Spleen (tissue), 11 donors: ENCODE data around the gene CADM2. TPM values are rescaled to one million over a fixed set of nuclear protein-coding genes. Genes with fewer than 3 reads are reported as not detected.
"Not testable (repeated sequence)": the region's sequence is repeated elsewhere in the genome, so short reads cannot be mapped to it uniquely, and the experiment has no call there.

ENCODE experiments used
- DNase-seq: peaks from one replicate; pipeline ENCODE4 v3.0.0-alpha.2; 2020
- H3K27ac ChIP-seq, 8 donors: fragments of 200-600 bp; sonication (generic) in 7 of 8; 1 replicate in 4 of 8; 2 replicates in 4 of 8; pipeline versions ENCODE4 v1.5.0 to v1.8.0; 2016 to 2021; ENCODE audit warnings: inconsistent platforms in 4 of 8, mild to moderate bottlenecking in 4 of 8, moderate library complexity in 1 of 8
- H3K27me3 ChIP-seq, 7 donors: fragments of 200-600 bp; sonication (generic) in 6 of 7; replicated peaks in 1 of 7; 1 replicate in 4 of 7; 2 replicates in 3 of 7; pipeline versions ENCODE4 v1.5.0 to v1.8.0; 2016 to 2021; ENCODE audit warnings: inconsistent platforms in 3 of 7, mild to moderate bottlenecking in 1 of 7
- H3K36me3 ChIP-seq, 6 donors: fragments of 200-600 bp; sonication (generic) in 5 of 6; 1 replicate in 4 of 6; 2 replicates in 2 of 6; pipeline versions ENCODE4 v1.5.0 to v1.8.0; 2016 to 2021; ENCODE audit warnings: inconsistent platforms in 2 of 6
- H3K4me1 ChIP-seq, 6 donors: fragments of 200-600 bp; sonication (generic) in 5 of 6; 1 replicate in 3 of 6; 2 replicates in 3 of 6; pipeline versions ENCODE4 v1.5.0 to v1.8.0; 2016 to 2021; ENCODE audit warnings: inconsistent platforms in 3 of 6
- H3K4me3 ChIP-seq, 8 donors: fragments of 200-600 bp; sonication (generic) in 7 of 8; 1 replicate in 4 of 8; 2 replicates in 4 of 8; pipeline versions ENCODE4 v1.5.0 to v1.8.0; 2016 to 2021; ENCODE audit warnings: inconsistent platforms in 4 of 8, mild to moderate bottlenecking in 4 of 8, moderate library complexity in 2 of 8
- H3K9me3 ChIP-seq, 8 donors: fragments of 200-600 bp; sonication (generic) in 7 of 8; 1 replicate in 4 of 8; 2 replicates in 4 of 8; pipeline versions ENCODE4 v1.5.0 to v1.8.0; 2016 to 2021; ENCODE audit warnings: inconsistent platforms in 4 of 8
- CTCF ChIP-seq, 11 experiments: fragments of 200-600 bp in 7 of 11; fragments of 450-650 bp in 4 of 11; sonication (generic) in 4 of 11; IDR thresholded peaks in 8 of 11; conservative IDR thresholded peaks in 3 of 11; 1 replicate in 7 of 11; 2 replicates in 4 of 11; pipeline versions ENCODE4 v1.4.0 to v1.8.0; 2016 to 2021; ENCODE audit warnings: antibody characterized with exemption in 11 of 11, inconsistent platforms in 4 of 11, mild to moderate bottlenecking in 1 of 11
- POLR2A ChIP-seq, 3 donors: fragments of 450-650 bp; IDR thresholded peaks; one replicate each; pipeline ENCODE4 v1.5.1; 2017; ENCODE audit warnings: antibody characterized with exemption in 3 of 3, mild to moderate bottlenecking in 1 of 3
- POLR2AphosphoS5 ChIP-seq, 3 donors: sonication (generic); formaldehyde crosslinking; IDR thresholded peaks; one replicate each; pipeline ENCODE4 v1.5.1; 2017; ENCODE audit warnings: antibody characterized with exemption in 3 of 3
- WGBS, 5 donors: extraction: QIAGEN DNeasy Blood & Tissue Kit in 3 of 5; methylation state at CpG; one replicate each; pipeline versions ENCODE4 v1.1.5 to v1.1.7; 2013 to 2018; 5-methylcytosine and 5-hydroxymethylcytosine counted together
- intact Hi-C: fragments of 100-400 bp; cut with DNase I; formaldehyde crosslinking; loops from one replicate; pipeline ENCODE4 v1.15.0; 2023; ENCODE audit warnings: low total_unique reads
- polyA plus RNA-seq, 3 donors: library from polyadenylated mRNA; stranded (reverse); fragments of 200-250 nt; gene quantifications; one replicate each; pipeline ENCODE4 v1.2.1, GENCODE V29; 2013
- total RNA-seq, 7 donors: library from RNA; depleted of rRNA in 3 of 7; stranded (reverse); fragments of >200 nt in 3 of 7; fragmentation: NEBNext Ultra II Directional in 4 of 7; extraction: Animal tissue kit (Norgen Biotek cat#: 25700) in 4 of 7; gene quantifications; one replicate each; pipeline versions ENCODE4 v1.1.0 to v1.2.1, GENCODE V29; 2016 to 2021
- donor health status: healthy with polysubstance abuse.
- donor health status: DM: no; HTN: no; CAD: no; lungs with moderate emphysema.
- donor health status: DM: no; HTN: no; CAD: no.
- donor health status: Bipolar disorder and iron deficiency.
- donor health status: healthy.
- donor health status: DM: no; HTN: no; CAD: no.
- donor health status: DM: yes; HTN: yes; CAD: no.

Gene CADM2
- total and polyA plus RNA-seq, 10 donors = 0.03 to 4.0 (median 1.0) TPM; not detected in 1

- no peak for DNase-seq
- no peaks in the 10 kb centered on the region for H3K4me1 ChIP-seq
- no peak overlapping the region for H3K27ac ChIP-seq
- 14 to 50% (median 29%) methylated on average over 1 of the region's 1 CpG for WGBS, 5 donors
- TF ChIP-seq POLR2A (IDR thresholded peaks at IDR 0.05) (no peak), CTCF (IDR thresholded peaks at IDR 0.05 in 8 of 11, conservative IDR thresholded peaks at IDR 0.05 in 3 of 11) (no peak), POLR2AphosphoS5 (IDR thresholded peaks at IDR 0.05) (no peak)
- intact Hi-C loops = no loop called here
- H3K27me3 ChIP-seq = no peaks in the 10 kb centered on the region
- peaks cover 0 to 23% (median 2%) of the 10 kb centered on the region in 8 donors for H3K9me3 ChIP-seq
- H3K36me3 ChIP-seq = no peaks in the 10 kb centered on the region
- H3K4me3 ChIP-seq = no peak overlapping the region
Measured at GRCh38 chr3:85102781-85103180, 144.0 kb downstream of the CADM2 start.

DNA sequence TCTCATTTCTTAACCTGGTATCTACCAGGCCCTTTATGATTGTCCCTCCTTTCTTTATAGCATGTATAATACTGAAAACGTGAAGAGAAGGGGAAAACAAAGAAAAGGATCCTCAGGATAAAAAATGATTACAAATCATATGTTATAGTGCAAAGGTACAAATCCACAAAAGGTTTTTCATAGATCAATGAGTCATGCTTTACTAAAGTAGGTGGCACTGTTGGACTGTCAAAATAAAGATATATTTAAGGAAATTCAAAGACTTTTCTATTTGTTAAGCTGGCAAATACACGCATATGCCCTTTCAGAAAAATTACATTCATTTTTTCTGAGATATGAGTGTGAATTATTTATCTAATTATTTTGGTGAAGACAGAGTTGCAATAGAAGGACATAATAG lies 151.6 kb downstream of the CADM2 start:
- DNase-seq = no peak
- Histone ChIP-seq H3K9me3 (peaks cover 0 to 8% (median 0%) of the 10 kb centered on the region in 8 donors), H3K4me3 (no peak overlapping the region), H3K27me3 (no peaks in the 10 kb centered on the region), H3K4me1 (no peaks in the 10 kb centered on the region), H3K27ac (no peak overlapping the region), H3K36me3 (no peaks in the 10 kb centered on the region)
- no peak for TF ChIP-seq POLR2AphosphoS5 (IDR thresholded peaks at IDR 0.05)
- TF ChIP-seq POLR2A (IDR thresholded peaks at IDR 0.05) = no peak
- TF ChIP-seq CTCF (IDR thresholded peaks at IDR 0.05 in 8 of 11, conservative IDR thresholded peaks at IDR 0.05 in 3 of 11) = no peak
- 58 to 78% (median 63%) methylated on average over 2 of the region's 2 CpGs for WGBS, 5 donors
- intact Hi-C loops = no loop called here

DNA sequence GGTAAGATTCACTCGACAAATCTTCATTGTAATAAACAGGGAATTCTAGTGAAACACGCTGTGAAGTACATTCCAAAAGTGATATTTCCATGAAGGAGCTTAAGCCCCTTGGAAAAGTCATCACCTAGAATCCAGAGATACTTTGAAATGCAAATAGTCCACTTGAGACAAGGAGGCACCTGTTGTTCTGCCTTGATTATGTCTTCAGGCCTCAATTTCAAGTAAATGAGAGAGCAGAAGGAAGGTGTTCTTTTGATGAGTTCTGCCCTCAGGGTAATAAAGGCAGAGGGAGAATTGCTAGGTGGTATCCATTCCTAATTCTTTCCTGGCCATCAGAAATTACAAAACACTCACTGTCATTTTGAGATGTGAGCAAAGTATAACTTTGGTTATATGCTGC lies 162.1 kb downstream of the CADM2 start:
- H3K27ac ChIP-seq = no peak overlapping the region
- H3K27me3 ChIP-seq = no peaks in the 10 kb centered on the region
- H3K9me3 ChIP-seq = peaks cover 0 to 16% (median 11%) of the 10 kb centered on the region in 8 donors
- DNase-seq = no peak
- intact Hi-C loops = no loop called here
- no peak overlapping the region for H3K4me3 ChIP-seq
- H3K4me1 ChIP-seq = no peaks in the 10 kb centered on the region
- 77 to 83% (median 81%) methylated on average over 2 of the region's 2 CpGs for WGBS, 5 donors
- no peak for TF ChIP-seq CTCF (IDR thresholded peaks at IDR 0.05 in 8 of 11, conservative IDR thresholded peaks at IDR 0.05 in 3 of 11)
- TF ChIP-seq POLR2AphosphoS5 (IDR thresholded peaks at IDR 0.05) = no peak
- no peak for TF ChIP-seq POLR2A (IDR thresholded peaks at IDR 0.05)
- no peaks in the 10 kb centered on the region for H3K36me3 ChIP-seq

GRCh38 chr3:85132864-85133263 lies 174.1 kb downstream of the CADM2 start:
- intact Hi-C loops, H3K4me1 ChIP-seq, H3K9me3 ChIP-seq, H3K27me3 ChIP-seq, H3K4me3 ChIP-seq, H3K27ac ChIP-seq, H3K36me3 ChIP-seq: not testable (repeated sequence)
- DNase-seq = peak; percentile 35
- WGBS, 5 donors = 87 to 93% (median 91%) methylated on average over 11 to 13 of the region's 13 CpGs

- H3K27ac ChIP-seq, H3K27me3 ChIP-seq, H3K36me3 ChIP-seq, intact Hi-C loops, H3K4me1 ChIP-seq, H3K9me3 ChIP-seq, H3K4me3 ChIP-seq: not testable (repeated sequence)
- 91 to 97% (median 94%) methylated on average over 26 to 53 of the region's 57 CpGs for whole genome bisulfite sequencing, 5 donors
- DNase-seq = peak; percentile 49
Measured at GRCh38 chr3:85133691-85134420, 175.1 kb downstream of the CADM2 start.
